Lung (tissue), 12 donors: ENCODE data around the gene OBSCN. TPM values are rescaled to one million over a fixed set of nuclear protein-coding genes. Genes with fewer than 3 reads are reported as not detected.

Experiments used
- ATAC-seq: fragments of 200-7000 bp; cut with Tn5 transposase; one replicate; pipeline ENCODE4 v1.9.1; 2020; ENCODE audit warnings: moderate number of reproducible peaks; ENCODE audit not compliant: insufficient read depth, low FRiP score
- DNase-seq, 3 donors: peaks; one replicate each; pipeline ENCODE4 v3.0.0-alpha.2; 2013 to 2017
- H3K27ac ChIP-seq, 2 donors: one replicate each; pipeline ENCODE4 v1.5.1; 2013; ENCODE audit warnings: mild to moderate bottlenecking in 2 of 2, moderate library complexity in 2 of 2, control low read depth in 1 of 2, inconsistent platforms in 1 of 2, low read depth in 1 of 2, low read length in 1 of 2
- H3K27me3 ChIP-seq, 3 donors: one replicate each; pipeline ENCODE4 v1.5.1; 2013; ENCODE audit warnings: low read length in 2 of 3; ENCODE audit not compliant: control insufficient read depth in 3 of 3, insufficient read depth in 3 of 3
- H3K36me3 ChIP-seq, 4 donors: one replicate each; pipeline ENCODE4 v1.5.1; 2013; ENCODE audit warnings: low read length in 4 of 4, mild to moderate bottlenecking in 1 of 4, moderate library complexity in 1 of 4; ENCODE audit not compliant: control insufficient read depth in 4 of 4, insufficient read depth in 4 of 4
- H3K4me1 ChIP-seq, 5 donors: one replicate each; pipeline ENCODE4 v1.5.1; 2013; ENCODE audit warnings: low read length in 5 of 5, mild to moderate bottlenecking in 2 of 5, moderate library complexity in 1 of 5; ENCODE audit not compliant: control insufficient read depth in 5 of 5, insufficient read depth in 5 of 5
- H3K4me3 ChIP-seq: one replicate; pipeline ENCODE4 v1.5.1; 2013; ENCODE audit warnings: mild to moderate bottlenecking, control low read depth, moderate library complexity
- H3K9ac ChIP-seq, 2 donors: one replicate each; pipeline ENCODE4 v1.5.1; 2013; ENCODE audit warnings: low read length in 2 of 2, control low read depth in 1 of 2; ENCODE audit not compliant: insufficient read depth in 1 of 2
- H3K9me3 ChIP-seq, 4 donors: one replicate each; pipeline ENCODE4 v1.5.1; 2013; ENCODE audit warnings: low read length in 3 of 4, mild to moderate bottlenecking in 1 of 4, moderate library complexity in 1 of 4; ENCODE audit not compliant: control insufficient read depth in 4 of 4, insufficient read depth in 3 of 4
- CTCF ChIP-seq: IDR thresholded peaks from 2 replicates; pipeline ENCODE4 v1.5.1; 2012; ENCODE audit warnings: mild to moderate bottlenecking; ENCODE audit errors: control extremely low read depth, extremely low read depth
- WGBS, 2 donors: extraction: QIAGEN DNeasy Blood & Tissue Kit; methylation state at CpG; one replicate each; pipeline ENCODE4 v1.1.7; 2013; 5-methylcytosine and 5-hydroxymethylcytosine counted together
- polyA plus RNA-seq, 2 donors: library from polyadenylated mRNA; stranded (reverse); fragments of 200-250 nt; gene quantifications; one replicate each; pipeline ENCODE4 v1.2.1, GENCODE V29; 2013
- total RNA-seq, 2 donors: library from RNA; depleted of rRNA in 1 of 2; stranded (reverse); fragments of >200 nt in 1 of 2; gene quantifications; one replicate each; pipeline ENCODE4 v1.2.1, GENCODE V29; 2014 to 2021
- donor health status: control.
- donor health status: control.
- donor health status: Bipolar disorder and iron deficiency.
- donor health status: healthy.
- donor health status: DM: yes; HTN: yes; CAD: no.

OBSCN gene
- total and polyA plus RNA-seq, 4 donors, result 5.1 to 47.3 (median 25.4) TPM

- WGBS, 2 donors, result 89 to 91% methylated on average over 16 to 19 of the region's 19 CpGs
- peaks cover 0 to 14% (median 11%) of the 10 kb centered on the region in 5 donors for H3K4me1 ChIP-seq
Measured at GRCh38 chr1:228400692-228401454, 193.0 kb downstream of the OBSCN start.

GRCh38 chr1:228401782-228402640 is 194.2 kb downstream of the OBSCN start:
- no peak for TF ChIP-seq CTCF
- peak in 1 of 3 donors; percentile 5 for DNase-seq

More at GRCh38 chr1:228400692-228401454, 193.0 kb downstream of the OBSCN start:
- H3K4me3 ChIP-seq, result no peak overlapping the region
- DNase-seq (peak in 1 of 3 donors; percentile 15), ATAC-seq (no peak)
- no peaks in the 10 kb centered on the region for H3K9me3 ChIP-seq
- no peaks in the 10 kb centered on the region for H3K27me3 ChIP-seq
- TF ChIP-seq CTCF, result no peak
- H3K27ac ChIP-seq, result no peak overlapping the region
- H3K36me3 ChIP-seq, result peaks cover 2 to 47% (median 12%) of the 10 kb centered on the region in 4 donors
- H3K9ac ChIP-seq, result no peak overlapping the region

GRCh38 chr1:228402641-228403025 is 194.8 kb downstream of the OBSCN start:
- DNase-seq (no peak), ATAC-seq (no peak)
- Histone ChIP-seq H3K9me3 (no peaks in the 10 kb centered on the region), H3K9ac (no peak overlapping the region), H3K27me3 (no peaks in the 10 kb centered on the region), H3K27ac (no peak overlapping the region), H3K36me3 (peaks cover 0 to 34% (median 7%) of the 10 kb centered on the region in 4 donors), H3K4me1 (peaks cover 0 to 17% (median 11%) of the 10 kb centered on the region in 5 donors), H3K4me3 (no peak overlapping the region)
- TF ChIP-seq CTCF, result no peak
- WGBS, 2 donors, result 92 to 95% methylated on average over 5 of the region's 5 CpGs

More at GRCh38 chr1:228401782-228402640, 194.2 kb downstream of the OBSCN start:
- WGBS, 2 donors, result 94 to 98% methylated on average over 14 of the region's 14 CpGs
- peaks cover 1 to 39% (median 7%) of the 10 kb centered on the region in 4 donors for H3K36me3 ChIP-seq
- H3K27ac ChIP-seq, result no peak overlapping the region
- H3K27me3 ChIP-seq, result no peaks in the 10 kb centered on the region
- no peaks in the 10 kb centered on the region for H3K9me3 ChIP-seq
- H3K9ac ChIP-seq, result no peak overlapping the region
- no peak overlapping the region for H3K4me3 ChIP-seq
- H3K4me1 ChIP-seq, result peaks cover 0 to 14% (median 11%) of the 10 kb centered on the region in 5 donors
- no peak for ATAC-seq
